ENCODE data around the gene COX20.

COX20 gene

GRCh38 chr1:244893836-244894235 is 58.4 kb downstream of the COX20 start:
- Histone ChIP-seq H3K27me3 (ENCODE audit: control insufficient read depth in 1 of 2, insufficient read depth in 1 of 2, low read length in 2 of 2) (no peaks in the 10 kb centered on the region), H3K79me1 (replicated peaks; ENCODE audit: low read length, poor library complexity, severe bottlenecking) (no peaks in the 10 kb centered on the region), H3K4me2 (ENCODE audit: low read length, poor library complexity, severe bottlenecking) (no peak overlapping the region), H3K9me3 (ENCODE audit: control insufficient read depth, low read length) (no peaks in the 10 kb centered on the region), H3K23ac (ENCODE audit: low read length in 2 of 2) (no peak overlapping the region), H3K4me1 (ENCODE audit: control insufficient read depth, insufficient read depth, low read depth, low read length) (peaks cover 6% of the 10 kb centered on the region), H3K4ac (ENCODE audit: low read depth in 1 of 2, low read length in 2 of 2) (peak overlapping the region in 1 of 2 experiments; percentile 28), H2BK5ac (ENCODE audit: low read depth, low read length, poor library complexity, severe bottlenecking) (no peak overlapping the region), H2BK15ac (ENCODE audit: low read depth, poor library complexity, severe bottlenecking) (no peak overlapping the region), H3K9ac (ENCODE audit: low read length) (no peak overlapping the region), H3K18ac (ENCODE audit: low read depth in 1 of 2, low read length in 2 of 2) (no peak overlapping the region), H4K91ac (ENCODE audit: low read length) (no peak overlapping the region), H2BK12ac (ENCODE audit: low read length in 2 of 2) (no peak overlapping the region), H3K27ac (ENCODE audit: low read length, poor library complexity, severe bottlenecking) (no peak overlapping the region), H2BK120ac (ENCODE audit: low read depth, low read length) (no peak overlapping the region), H4K8ac (ENCODE audit: low read length) (no peak overlapping the region), H2AK5ac (ENCODE audit: low read length, severe bottlenecking) (no peak overlapping the region), H3K4me3 (ENCODE audit: insufficient read depth in 1 of 2, low read depth in 1 of 2, low read length in 2 of 2) (no peak overlapping the region), H3K36me3 (ENCODE audit: control insufficient read depth in 1 of 2, insufficient read depth in 2 of 2, low read depth in 1 of 2, low read length in 2 of 2) (no peaks in the 10 kb centered on the region), H2AFZ (ENCODE audit: low read depth, low read length) (no peak overlapping the region), H3K14ac (ENCODE audit: low read length in 2 of 2) (peak overlapping the region in 1 of 2 experiments; percentile 41)
- no peak for DNase-seq
- WGBS = 91% methylated on average over 7 of the region's 7 CpGs

Data from mesenchymal stem cell (in vitro differentiated cells and primary cell).